ENCODE measurements around the gene PSG4.
"Not testable (repeated sequence)": the region's sequence is repeated elsewhere in the genome, so short reads cannot be mapped to it uniquely, and the experiment has no call there.

- not testable (repeated sequence) for TF ChIP-seq CTCF (conservative IDR thresholded peaks at IDR 0.05; ENCODE audit: low read length); EZH2phosphoT487 (IDR thresholded peaks at IDR 0.05; ENCODE audit: borderline replicate concordance, low read depth, low read length)
Measured at GRCh38 chr19:43162261-43162660, 43.2 kb downstream of the PSG4 start.

Measured in OCI-LY7 (cell line).